CD4-positive, alpha-beta T cell treated with Interleukin-1 beta for 1 hour (primary cell): ENCODE results near the gene CELA1.
"Not testable (repeated sequence)": the region's sequence is repeated elsewhere in the genome, so short reads cannot be mapped to it uniquely, and the experiment has no call there.

Experiments
- DNase-seq, 2 donors: peaks; one replicate each; pipeline ENCODE4 v3.0.0-alpha.2; 2020 to 2022

CELA1 gene

DNA sequence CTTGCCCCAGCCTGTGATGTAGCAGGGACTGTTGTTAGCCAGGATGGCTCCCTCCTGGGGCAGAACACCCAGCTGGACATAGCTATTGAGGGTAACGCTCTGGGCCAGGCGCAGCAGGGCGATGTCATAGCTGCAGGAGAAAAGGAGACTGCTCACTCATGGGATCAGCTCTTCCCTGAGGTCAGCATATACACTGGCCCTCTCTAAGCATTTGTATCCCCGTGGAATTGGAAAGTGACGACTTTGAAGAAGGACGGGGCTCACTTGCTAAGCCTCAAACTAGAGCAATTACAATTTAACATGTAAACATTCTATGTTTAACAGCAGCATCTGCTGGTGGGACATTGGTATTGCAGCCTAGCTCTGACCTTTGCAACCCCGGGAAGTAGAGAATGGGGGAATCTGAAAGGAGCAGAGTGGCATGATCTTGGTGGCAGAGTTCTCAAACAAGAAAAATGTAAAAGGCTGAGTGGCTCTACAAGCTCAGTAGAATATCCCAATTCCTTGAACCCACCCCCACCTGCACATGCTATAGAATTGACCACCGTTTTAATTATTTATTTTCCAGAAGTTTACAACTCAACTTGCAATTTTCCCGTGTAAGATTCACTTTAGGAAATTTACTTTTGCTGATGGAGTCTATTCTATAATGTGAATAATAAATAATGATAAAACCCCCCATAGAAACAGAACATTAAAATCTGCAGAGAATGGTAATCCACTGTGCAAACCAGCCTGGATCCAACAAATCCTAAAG, 5.0 kb downstream of the CELA1 start:
- peak; percentile 70 to 84 for DNase-seq

DNA sequence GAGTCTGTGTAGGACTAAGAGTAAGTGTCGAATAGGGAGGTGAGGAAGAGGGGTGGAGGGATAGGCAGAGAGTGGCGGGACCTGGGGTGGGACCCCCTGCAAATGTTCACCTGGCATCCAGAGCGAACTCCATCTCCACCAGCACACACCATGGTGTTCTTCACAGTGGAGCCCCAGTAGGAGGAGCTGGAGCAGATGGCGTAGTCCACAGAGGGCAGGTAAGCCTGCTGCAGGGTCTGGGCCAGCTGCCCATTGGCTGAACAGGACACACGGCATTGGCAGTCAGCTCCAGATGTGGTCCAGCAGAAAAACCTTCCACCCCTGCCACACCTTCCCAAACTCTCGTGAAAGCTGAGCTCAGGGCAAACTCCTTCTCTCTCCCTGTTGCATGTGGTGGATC, 6.7 kb downstream of the CELA1 start:
- no peak for DNase-seq

DNA sequence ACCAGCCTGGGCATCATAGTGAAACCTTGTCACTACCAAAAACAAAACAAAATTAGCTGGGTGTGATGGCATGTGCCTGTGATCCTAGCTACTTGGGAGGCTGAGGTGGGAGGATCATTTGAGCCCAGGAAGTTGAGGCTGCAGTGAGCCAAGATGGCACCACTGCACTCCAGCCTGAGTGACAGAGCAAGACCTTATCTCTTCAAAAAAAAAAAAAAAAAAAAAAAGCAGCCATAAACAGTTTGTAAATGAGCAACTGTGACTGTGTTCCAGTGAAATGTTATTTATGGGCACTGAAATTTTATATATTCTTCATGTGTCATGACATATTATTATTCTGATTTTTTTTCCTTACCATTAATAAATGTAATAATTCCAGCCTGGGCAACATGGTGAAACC, 9.1 kb downstream of the CELA1 start:
- not testable (repeated sequence) for DNase-seq

DNA sequence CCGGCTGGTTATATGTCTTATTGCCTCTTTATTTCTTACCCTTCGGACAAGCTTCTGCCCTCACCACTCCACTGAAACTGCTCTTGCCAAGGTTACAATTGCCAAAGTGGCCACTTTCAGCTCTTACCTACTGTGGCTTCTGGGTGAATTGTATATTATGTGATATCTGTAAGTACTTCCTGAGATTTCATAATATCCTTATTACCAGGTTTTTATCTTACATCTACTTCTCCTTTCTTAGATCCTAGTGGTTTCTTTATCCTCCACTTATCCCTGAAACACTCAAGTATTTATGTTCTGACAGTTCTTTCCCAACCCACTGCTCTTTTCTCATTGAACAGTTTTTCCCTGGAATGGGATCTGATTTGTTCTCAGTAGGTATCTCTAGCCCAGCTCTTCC, 10.5 kb downstream of the CELA1 start:
- no peak for DNase-seq

DNA sequence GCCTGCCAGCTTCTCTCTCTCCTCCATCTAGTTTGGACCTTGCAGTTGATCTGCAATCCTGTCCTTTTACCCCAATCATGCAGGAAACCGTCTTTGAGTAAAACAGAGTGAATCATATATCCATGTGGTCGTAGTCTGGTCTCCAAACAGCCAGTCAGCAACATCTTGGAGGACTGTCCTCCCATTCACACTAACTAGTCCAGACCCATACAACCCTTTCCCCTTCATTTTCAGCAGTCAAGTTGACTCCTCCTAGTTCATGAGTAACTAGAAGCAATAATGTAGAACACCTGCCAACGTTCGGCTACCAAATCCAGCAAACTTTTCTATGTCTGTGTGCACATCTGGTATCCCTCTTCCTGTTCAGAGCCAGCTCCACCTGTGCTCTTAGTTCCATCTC, 11.7 kb downstream of the CELA1 start:
- no peak for DNase-seq

DNA sequence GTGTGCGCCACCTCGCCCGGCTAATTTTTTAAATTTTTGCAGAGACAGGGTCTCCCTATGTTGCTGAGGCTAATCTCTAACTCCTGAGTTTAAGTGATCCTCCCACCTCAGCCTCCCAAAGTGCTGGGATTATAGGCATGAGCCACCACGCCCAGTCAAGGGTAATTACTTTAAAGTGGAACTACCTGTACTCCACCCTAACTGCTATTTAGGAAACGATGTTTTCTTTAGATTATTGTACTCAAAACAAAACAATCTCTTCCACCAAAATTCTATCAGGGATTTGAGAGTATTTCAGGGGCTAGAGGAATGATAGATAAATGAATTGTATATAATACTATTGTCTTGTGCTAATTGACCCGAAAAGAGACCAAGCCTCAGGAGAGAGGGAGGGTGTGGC, 12.9 kb downstream of the CELA1 start:
- no peak for DNase-seq

DNA sequence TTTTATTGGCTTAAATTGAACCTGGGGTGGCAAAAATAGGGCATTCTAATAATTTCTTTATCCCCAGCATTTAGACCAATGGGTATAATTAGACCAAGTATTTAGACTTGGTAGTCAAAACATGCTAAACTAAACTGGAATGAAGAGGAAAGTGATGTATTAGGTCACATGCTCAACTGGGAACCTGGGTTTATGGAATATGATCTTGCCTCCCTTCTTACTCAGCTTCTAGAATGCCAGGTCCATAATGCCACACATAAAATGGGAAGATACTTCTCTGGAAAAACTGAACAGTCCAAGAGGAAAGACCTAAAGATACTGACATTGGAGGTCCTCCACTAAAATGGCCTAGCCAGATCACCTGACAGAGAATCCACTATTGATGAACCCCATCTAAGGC, 16.3 kb downstream of the CELA1 start:
- no peak for DNase-seq

DNA sequence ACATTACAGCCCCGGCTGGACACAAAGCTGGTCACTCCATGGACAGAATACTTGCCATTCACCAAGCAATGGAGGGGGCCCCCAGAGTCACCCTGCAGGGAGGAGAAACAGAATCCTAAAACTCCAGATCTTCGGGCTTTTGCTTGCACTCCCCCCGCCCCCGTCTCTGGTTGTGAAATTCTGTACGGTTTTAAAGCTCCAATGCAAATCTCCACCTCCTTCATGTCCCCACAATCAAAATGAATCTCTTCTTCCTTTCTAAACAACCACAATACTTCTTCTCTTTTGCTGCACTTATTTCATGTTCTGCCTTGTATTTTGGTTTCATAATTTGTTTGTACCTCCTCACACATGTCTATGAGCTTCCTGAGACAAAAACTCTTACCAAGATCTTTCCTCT, 16.7 kb downstream of the CELA1 start:
- DNase-seq: no peak

DNA sequence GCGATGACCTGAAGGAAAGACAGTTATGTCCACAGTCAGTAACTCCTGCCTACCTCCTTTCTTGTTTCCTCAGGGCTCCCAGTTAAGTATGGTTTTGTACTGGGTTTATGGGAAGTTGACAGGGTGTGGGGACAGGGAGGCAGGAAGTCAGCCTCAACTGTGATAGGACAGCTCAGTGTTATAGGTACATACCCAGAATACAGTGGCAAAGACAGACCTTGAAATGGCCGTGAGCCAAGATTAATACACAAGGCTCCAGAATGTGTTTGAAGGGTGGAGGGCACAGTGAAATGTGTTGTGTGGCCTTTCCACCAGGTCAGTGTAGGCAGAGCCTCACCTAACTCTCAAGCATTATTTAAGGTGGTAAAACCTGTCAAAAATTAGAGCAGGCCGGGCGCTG, 17.9 kb downstream of the CELA1 start:
- DNase-seq: no peak

DNA sequence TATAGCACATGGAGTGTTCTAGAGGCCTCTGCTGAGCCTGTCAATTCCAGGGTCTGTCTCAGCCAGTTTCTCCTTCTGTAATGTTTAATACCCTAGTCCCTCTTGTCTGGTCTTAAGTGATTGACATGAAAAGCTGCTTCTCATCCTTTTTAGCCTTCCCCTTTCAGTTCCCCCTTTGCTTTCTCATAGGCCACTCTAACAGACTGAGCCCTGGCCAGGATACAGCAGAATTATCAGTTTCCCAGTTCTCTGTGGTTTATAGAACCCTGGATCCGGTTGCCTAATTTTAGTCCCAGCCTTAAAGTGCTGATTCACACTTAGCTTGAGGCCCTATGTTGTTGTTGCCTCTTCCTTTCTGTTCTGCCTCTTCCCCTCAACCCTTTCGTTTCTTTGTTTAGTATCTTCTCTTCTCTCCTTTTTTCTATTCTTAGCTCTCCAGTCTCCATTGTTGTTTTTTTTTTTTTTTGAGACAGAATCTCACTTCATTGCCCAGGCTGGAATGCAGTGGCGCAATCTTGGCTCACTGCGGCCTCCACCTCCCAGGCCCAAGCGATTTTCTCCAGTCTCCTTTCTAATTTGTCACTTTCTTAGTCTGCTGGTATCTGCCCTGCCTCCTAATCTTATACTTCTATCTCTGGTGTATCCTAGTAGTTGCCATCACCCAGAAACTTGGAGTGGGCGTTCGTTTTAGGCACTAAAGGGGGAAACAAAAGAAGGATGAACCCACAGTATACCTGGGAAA, 19.6 kb downstream of the CELA1 start:
- DNase-seq: peak; percentile 37 to 39

DNA sequence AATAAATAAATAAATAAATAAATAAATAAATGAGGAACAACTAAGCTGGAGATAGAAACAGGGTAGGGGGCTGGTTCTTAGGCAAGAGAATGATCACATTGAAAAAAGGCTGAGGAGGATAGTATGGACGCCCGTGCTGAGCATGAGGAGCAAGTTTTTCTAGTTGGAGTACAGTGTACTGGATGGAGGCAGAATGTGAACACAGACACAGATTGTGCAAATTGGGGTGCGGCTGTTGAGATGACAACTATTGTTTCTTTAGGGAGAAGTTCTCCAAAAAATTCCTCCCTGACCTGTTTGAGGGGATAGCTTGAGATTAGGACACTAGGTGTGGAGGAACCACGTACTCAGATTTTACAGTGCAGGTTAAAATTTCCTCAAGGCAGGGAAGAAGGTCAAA, 21.5 kb downstream of the CELA1 start:
- no peak for DNase-seq

DNA sequence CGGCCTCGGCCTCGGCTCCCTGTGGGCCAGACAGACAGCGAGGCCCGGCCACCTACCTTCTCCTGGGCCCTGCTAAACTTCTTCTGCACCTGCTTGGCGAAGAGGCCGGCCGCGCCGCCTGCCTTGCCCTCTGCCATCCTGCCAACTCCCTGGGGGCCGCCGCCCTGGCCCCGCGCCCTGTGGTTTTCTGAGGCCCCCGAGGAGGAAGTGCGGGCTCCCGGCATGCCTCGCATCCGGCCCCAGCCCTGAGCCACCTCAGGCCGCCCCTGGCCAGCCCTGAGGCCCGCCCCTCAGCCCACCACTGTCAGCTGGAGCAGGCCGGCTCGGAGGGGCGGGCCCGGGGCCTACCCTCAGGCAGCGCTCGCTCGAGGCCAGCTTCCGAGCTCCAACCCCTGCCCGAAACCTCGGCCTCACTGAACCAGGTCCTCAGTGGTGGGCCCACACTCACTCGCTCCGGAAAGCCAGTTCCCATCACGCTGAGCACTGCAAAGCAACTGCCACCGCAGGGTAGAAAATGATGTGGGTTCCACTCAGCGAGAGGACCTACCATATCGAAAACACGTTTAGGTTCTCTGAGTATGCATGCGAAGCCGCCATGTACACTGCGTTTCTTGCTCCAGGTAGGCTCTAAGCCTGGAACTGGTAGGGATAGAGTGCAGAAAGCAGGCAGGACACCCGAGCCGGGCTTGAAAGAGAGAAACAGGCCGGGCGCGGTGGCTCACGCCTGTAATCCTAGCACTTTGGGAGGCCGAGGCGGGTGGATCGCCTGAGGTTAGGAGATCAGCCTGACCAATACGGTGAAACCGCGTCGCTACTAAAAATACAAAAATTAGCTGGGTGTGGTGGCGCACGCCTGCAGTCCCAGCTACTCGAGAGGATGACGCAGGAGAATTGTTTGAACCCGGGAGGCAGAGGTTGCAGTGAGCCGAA, 22.2 kb downstream of the CELA1 start, which contains the start of gene BIN2:
Gene BIN2 (minus strand): TSS at position 209 of the 930 bp plus-strand sequence. CDS start 72 bp downstream, at position 137.
- DNase-seq: peak; percentile 78 to 84

DNA sequence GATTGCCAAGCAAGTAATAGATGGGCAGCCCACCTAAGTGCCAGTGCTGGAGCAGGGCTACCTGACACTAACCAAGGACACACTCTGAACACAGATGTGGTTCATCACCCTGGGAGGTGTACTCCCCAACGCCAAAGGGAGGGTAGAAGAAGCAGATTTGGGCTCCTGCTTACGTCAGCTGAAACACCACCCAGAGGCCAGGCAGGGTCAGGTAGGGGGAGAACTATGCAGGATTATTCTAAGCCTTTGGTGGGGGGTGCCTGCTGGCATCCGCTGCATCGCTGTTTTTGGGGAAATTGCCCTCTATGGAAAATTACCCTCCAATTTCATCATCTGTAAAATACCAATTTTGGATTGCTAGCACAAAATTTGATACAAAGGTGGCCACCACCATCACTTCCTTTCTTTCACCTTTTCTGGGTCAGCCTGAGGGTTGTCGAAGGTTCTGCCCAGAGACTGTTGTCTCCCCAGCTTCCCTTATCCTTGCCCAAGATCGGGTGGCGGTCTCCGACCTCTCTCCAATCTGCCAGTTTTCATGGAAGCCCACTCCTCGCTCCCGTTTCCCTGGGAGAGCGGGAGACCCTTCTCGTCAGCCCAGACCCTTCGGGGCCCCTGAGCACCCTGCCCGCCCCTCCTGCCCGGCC, 23.0 kb downstream of the CELA1 start:
- peak; percentile 75 to 78 for DNase-seq

DNA sequence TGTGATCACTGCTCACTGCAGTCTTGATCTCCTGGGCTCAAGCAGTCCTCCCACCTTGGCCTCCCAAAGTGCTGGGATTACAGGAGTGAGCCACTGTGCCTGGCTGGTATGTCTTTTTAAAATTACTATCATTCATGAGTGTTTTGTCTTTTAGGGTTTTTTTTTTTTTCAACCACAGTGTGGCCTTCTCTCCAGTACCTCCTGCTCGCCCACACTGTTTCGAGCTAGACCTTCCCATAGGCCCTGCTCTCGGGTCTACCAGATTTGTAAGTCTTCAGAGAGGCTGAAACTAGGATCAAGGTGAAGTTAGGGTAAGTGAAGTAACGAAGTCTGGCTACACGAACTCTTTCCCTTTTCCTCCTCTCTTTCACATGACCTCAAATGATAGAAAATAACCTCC, 24.0 kb downstream of the CELA1 start:
- DNase-seq: no peak

DNA sequence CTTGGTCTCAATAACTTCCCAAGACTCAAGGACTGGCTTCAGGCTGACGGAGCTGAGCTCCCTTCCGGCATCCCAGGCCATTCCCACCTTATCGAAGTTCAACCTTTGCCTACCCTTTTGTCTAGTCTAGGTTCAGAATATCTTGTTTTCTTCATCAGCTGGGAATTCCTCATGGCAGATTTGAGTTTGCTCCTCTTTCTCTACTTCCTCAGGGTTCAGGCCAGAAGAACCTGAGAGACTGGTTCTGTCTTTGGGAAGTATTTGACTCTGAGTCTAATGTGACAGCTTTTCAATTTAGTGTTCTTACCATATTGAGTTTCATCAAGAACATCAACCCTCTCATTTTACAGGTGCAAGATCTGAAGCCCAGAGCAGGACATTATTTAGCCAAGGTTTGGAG, 24.6 kb downstream of the CELA1 start:
- no peak for DNase-seq

DNA sequence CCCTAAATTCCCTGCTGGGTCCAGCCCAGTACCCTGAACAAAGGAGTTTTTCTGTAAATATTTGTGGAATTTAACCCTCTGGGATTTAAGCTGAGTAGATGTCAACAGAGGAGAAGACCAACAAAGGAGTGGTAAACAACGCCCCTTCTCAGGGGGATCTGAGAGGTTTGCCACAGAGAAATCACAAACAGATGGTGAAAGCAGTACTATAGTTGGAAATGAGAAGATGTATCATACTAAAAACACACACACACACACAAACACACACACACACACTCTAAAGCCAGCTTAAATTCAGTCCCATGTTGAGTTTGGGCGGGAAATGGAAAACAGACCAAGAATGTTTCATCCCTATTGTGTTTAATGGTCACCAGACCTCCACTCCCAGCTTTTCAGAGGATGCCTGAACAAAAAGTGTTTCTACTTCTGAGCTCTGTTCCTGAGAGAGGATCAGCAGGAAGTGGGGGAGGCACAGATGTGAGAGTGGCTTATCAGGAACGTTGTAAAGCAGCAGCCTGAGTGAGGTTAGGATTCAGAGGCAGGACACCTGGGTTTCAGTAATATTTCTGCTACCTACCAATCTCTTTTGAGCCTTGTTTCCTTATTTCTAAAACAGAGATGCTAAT, 25.7 kb downstream of the CELA1 start:
- peak in 1 of 2 donors; percentile 28 for DNase-seq

DNA sequence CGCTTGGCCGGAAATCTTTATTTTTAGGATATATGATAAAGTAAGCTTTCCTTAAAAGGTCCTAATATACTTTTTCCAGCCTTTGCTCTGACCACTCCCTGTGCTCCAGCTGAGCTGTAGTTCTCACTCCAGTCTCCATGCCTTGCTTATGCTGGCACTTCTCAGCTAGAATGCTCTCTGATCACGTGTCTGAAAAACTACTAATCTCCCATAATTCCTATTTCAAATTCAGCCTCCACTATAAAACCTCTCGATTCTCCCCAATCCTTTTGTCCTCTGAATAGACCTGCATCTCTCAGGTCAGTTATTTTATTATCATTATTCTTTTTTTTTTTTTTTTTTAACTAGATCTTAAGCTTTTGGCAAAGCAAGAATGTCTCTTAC, 26.2 kb downstream of the CELA1 start:
- DNase-seq: no peak

DNA sequence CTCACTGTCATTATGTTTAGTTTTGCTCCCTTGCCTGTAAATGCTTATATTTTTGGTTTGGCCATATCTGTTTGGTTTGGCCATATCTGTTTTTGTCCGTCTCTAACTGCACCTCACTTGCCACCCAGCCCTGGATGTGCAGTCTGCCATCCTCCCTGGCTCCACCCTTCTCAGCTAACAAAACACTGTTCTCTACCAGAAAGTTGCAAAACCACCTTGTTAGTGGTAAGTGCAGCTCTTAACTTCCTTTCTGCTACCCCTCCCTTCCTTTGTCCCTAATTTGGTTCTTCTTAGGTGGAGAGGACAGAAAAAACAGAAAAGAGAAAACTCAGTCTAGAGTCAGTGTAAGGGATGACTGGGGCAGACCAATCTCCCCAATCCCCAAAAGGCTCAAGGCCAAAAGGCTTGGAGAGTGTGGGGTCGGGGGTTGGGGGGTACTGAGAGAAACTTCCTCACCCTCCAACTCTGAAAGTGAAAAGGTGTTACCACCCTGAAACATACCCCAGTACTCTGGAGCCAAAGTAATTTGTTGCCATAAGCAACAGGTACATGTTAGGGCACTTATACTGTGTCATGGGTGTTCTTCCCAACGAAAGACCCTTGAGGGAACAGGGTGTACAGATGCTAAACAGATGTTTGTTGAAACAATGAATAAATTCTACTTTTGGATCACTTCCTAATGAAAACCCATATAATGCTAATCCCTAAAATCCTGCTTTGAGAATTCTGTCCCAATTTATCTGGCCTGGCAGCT, 27.5 kb downstream of the CELA1 start:
- DNase-seq: peak; percentile 54 to 70

DNA sequence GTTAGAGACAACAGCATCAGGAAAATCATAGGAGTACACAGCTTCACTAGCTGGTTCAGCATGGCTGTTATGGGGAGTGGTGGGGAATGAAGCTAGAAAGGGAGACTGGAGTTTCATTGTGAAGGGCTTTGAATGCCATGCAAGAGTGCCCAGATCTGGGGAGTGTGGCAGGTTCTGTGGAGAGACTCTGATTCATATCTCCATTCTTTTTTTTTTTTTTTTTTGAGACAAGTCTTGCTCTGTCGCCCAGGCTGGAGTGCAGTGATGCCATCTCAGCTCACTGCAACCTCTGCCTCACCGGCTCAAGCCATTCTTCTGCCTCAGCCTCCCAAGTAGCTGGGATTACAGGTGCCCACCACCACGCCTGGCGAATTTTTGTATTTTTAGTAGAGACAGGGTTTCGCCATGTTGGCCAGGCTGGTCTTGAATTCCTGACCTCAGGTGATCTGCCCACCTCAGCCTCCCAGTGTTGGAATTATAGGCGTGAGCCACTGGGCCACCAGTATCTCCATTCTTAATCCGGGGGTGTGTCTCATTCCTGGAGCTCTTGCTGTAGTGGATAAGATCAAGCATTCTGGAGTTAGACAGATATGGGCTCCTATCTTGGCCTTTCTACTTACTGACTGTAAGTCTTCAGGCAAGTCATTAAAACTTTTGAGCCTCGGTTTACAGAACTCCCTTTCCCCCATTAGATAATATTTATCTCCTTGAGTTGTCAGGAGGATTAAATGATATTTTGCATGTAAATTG, 28.2 kb downstream of the CELA1 start:
- not testable (repeated sequence) for DNase-seq

DNA sequence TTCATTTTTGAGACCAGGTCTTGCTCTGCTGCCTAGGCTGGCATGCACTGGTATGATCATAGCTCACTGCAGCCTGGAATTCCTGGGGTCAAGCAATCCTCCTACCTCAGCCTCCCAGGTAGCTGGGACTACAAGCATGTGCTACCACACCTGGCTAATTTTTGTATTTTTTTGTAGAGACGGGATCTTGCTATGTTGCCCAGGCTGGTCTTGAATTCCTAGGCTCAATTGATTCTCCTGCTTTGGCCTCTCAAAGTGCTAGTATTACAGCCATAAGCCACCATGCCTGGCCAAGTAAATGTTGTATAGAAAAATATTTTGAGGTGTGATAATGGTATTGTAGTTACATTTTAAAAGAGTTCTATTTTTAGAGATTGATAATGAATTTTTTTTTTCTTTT, 35.1 kb downstream of the CELA1 start:
- no peak for DNase-seq
